ENCODE measurements around the gene FIP1L1. TPM values are rescaled to one million over a fixed set of nuclear protein-coding genes. Genes with fewer than 3 reads are reported as not detected.

The FIP1L1 gene
- total and polyA plus RNA-seq, 2 of the 4 experiments (the other 2 are of a cell fraction), result 31.1 to 37.5 TPM

DNA sequence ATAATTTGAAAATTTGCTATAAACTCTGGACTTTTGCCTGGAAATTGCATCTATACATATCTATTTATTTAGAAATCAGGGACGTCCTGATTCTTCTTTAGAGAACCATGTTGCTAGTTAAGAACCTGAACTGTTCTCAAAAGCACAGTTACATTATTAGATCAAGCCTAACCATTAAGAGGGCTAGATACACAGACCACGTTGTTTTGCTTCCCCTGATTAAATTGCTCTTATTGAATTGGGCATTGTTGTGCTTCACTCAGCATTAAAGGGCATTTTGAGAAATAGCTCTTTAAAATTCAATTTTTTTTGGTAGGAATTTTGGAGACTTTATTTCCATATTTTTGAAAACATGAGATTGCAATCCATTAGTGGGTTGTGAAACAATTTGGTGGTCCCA, 44.4 kb downstream of the FIP1L1 start:
- Histone ChIP-seq H2AK9ac (replicated peaks; ENCODE audit: low read depth, low read length, poor library complexity) (no peak overlapping the region), H4K20me1 (ENCODE audit: insufficient read depth, low read length) (peaks cover 3% of the 10 kb centered on the region; the same call in 1 of the 2 replicates), H3K4me3 (ENCODE audit: insufficient read depth, low read depth, low read length) (no peak overlapping the region), H2BK15ac (ENCODE audit: low read depth, low read length) (no peak overlapping the region), H3K18ac (ENCODE audit: low read depth, low read length) (no peak overlapping the region), H2AFZ (replicated peaks; ENCODE audit: low read length, poor library complexity) (no peak overlapping the region), H3K4me2 (ENCODE audit: low read depth, low read length) (no peak overlapping the region), H3K23ac (ENCODE audit: low read depth, low read length) (no peak overlapping the region), H3K9ac (ENCODE audit: low read depth, low read length) (no peak overlapping the region), H2BK20ac (ENCODE audit: low read depth, low read length) (no peak overlapping the region), H3K27ac (ENCODE audit: insufficient read depth, low read length) (no peak overlapping the region), H2AK5ac (ENCODE audit: low read depth, low read length) (no peak overlapping the region), H4K8ac (ENCODE audit: low read depth in 2 of 2, low read length in 2 of 2) (no peak overlapping the region), H4K91ac (ENCODE audit: insufficient read depth, low read depth, low read length) (no peak overlapping the region), H3K36me3 (ENCODE audit: control insufficient read depth, insufficient read depth, low read length) (peaks cover 4% of the 10 kb centered on the region), H3K79me1 (ENCODE audit: low read depth in 1 of 2, low read length in 2 of 2) (peaks cover 16 to 36% of the 10 kb centered on the region in 2 experiments), H2BK5ac (ENCODE audit: low read depth, low read length, poor library complexity, severe bottlenecking) (no peak overlapping the region), H3K9me3 (ENCODE audit: control insufficient read depth, insufficient read depth, low read length) (no peaks in the 10 kb centered on the region), H3K27me3 (ENCODE audit: control insufficient read depth, insufficient read depth, low read length) (no peaks in the 10 kb centered on the region), H3K4ac (ENCODE audit: low read depth, low read length) (no peak overlapping the region), H3K14ac (replicated peaks; ENCODE audit: low read depth, low read length) (no peak overlapping the region), H3K4me1 (ENCODE audit: control insufficient read depth, insufficient read depth, low read length) (no peaks in the 10 kb centered on the region; the same call in 1 of the 2 replicates), H4K5ac (ENCODE audit: low read depth, low read length) (no peak overlapping the region), H3K9me1 (ENCODE audit: insufficient read depth, low read length) (0 out of 2 replicates have a peak, but pooled peaks cover 3% of the 10 kb centered on the region), H3K56ac (ENCODE audit: extremely low read depth, insufficient read depth, low read length) (no peak overlapping the region), H2BK120ac (ENCODE audit: low read depth, low read length) (no peak overlapping the region)
- intact Hi-C loops (cut with micrococcal nuclease) (no loop called here), in situ Hi-C loops (cut with MboI; ENCODE audit: low sequenced_read_pairs) (no loop called here), dilution Hi-C loops (cut with HindIII; ENCODE audit: low sequenced_read_pairs, unreplicated experiment) (no loop called here)
- POLR2A ChIA-PET (ENCODE audit: unreplicated experiment), result no interaction called here
- TF ChIP-seq, protein P1, sequence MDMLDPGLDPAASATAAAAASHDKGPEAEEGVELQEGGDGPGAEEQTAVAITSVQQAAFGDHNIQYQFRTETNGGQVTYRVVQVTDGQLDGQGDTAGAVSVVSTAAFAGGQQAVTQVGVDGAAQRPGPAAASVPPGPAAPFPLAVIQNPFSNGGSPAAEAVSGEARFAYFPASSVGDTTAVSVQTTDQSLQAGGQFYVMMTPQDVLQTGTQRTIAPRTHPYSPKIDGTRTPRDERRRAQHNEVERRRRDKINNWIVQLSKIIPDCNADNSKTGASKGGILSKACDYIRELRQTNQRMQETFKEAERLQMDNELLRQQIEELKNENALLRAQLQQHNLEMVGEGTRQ (IDR thresholded peaks at IDR 0.05; ENCODE audit: low read depth, low read length), result no peak
- TF ChIP-seq MAZ (IDR thresholded peaks at IDR 0.05; ENCODE audit: borderline replicate concordance, low read depth, low read length), result no peak
- TF ChIP-seq MAFK (IDR thresholded peaks at IDR 0.05; ENCODE audit: low read depth, low read length), result no peak
- no peak for TF ChIP-seq RFX5 (IDR thresholded peaks at IDR 0.05; ENCODE audit: low read depth, low read length)
- TF ChIP-seq, protein P2, sequence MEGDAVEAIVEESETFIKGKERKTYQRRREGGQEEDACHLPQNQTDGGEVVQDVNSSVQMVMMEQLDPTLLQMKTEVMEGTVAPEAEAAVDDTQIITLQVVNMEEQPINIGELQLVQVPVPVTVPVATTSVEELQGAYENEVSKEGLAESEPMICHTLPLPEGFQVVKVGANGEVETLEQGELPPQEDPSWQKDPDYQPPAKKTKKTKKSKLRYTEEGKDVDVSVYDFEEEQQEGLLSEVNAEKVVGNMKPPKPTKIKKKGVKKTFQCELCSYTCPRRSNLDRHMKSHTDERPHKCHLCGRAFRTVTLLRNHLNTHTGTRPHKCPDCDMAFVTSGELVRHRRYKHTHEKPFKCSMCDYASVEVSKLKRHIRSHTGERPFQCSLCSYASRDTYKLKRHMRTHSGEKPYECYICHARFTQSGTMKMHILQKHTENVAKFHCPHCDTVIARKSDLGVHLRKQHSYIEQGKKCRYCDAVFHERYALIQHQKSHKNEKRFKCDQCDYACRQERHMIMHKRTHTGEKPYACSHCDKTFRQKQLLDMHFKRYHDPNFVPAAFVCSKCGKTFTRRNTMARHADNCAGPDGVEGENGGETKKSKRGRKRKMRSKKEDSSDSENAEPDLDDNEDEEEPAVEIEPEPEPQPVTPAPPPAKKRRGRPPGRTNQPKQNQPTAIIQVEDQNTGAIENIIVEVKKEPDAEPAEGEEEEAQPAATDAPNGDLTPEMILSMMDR (conservative IDR thresholded peaks at IDR 0.05; ENCODE audit: low read depth, low read length), result no peak
- TF ChIP-seq RCOR1 (IDR thresholded peaks at IDR 0.05; ENCODE audit: insufficient replicate concordance, low read length), result no peak
- TF ChIP-seq, protein P3, sequence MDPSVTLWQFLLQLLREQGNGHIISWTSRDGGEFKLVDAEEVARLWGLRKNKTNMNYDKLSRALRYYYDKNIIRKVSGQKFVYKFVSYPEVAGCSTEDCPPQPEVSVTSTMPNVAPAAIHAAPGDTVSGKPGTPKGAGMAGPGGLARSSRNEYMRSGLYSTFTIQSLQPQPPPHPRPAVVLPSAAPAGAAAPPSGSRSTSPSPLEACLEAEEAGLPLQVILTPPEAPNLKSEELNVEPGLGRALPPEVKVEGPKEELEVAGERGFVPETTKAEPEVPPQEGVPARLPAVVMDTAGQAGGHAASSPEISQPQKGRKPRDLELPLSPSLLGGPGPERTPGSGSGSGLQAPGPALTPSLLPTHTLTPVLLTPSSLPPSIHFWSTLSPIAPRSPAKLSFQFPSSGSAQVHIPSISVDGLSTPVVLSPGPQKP (IDR thresholded peaks at IDR 0.05; ENCODE audit: borderline replicate concordance, low read depth, low read length), result no peak
- TF ChIP-seq BHLHE40 (IDR thresholded peaks at IDR 0.05; ENCODE audit: low read depth, low read length), result no peak
- no peak for TF ChIP-seq SMC3 (IDR thresholded peaks at IDR 0.05; ENCODE audit: low read depth, low read length)
- no peak for TF ChIP-seq CHD1 (IDR thresholded peaks at IDR 0.05; ENCODE audit: low read depth, low read length)
- no peak for TF ChIP-seq POLR2A (IDR thresholded peaks at IDR 0.05; ENCODE audit: low read depth, low read length)
- no peak for TF ChIP-seq NFE2L2 (IDR thresholded peaks at IDR 0.05; ENCODE audit: low read depth, low read length)
- TF ChIP-seq CEBPB (IDR thresholded peaks at IDR 0.05; ENCODE audit: low read depth, low read length), result no peak
- no peak for TF ChIP-seq FOS (IDR thresholded peaks at IDR 0.05; ENCODE audit: low read depth, low read length)
- TF ChIP-seq MXI1 (IDR thresholded peaks at IDR 0.05; ENCODE audit: borderline replicate concordance, low read depth, low read length), result no peak
- no peak for TF ChIP-seq RAD21 (IDR thresholded peaks at IDR 0.05; ENCODE audit: low read length)
- BruUV-seq (replicated peaks), result no TSS peak
- WGBS, 2 experiments (ENCODE audit: extremely low coverage in 2 of 2, insufficient read length in 1 of 2), result 100% methylated on average over 1 of the region's 2 CpGs; no CpG with 5 or more reads in 1 of the 2 experiments
- no peak for DNase-seq
- CTCF ChIA-PET, result no interaction called here
- ATAC-seq (ENCODE audit: low read depth), result no peak
